GM18502 (cell line): ENCODE measurements around the gene SUFU.

ENCODE experiments used
- ATAC-seq: cut with Tn5 transposase; IDR thresholded peaks from one replicate; pipeline ENCODE4 v1.9.1; 2021; ENCODE audit warnings: mild to moderate bottlenecking; ENCODE audit not compliant: unreplicated experiment, poor library complexity

The SUFU gene

DNA sequence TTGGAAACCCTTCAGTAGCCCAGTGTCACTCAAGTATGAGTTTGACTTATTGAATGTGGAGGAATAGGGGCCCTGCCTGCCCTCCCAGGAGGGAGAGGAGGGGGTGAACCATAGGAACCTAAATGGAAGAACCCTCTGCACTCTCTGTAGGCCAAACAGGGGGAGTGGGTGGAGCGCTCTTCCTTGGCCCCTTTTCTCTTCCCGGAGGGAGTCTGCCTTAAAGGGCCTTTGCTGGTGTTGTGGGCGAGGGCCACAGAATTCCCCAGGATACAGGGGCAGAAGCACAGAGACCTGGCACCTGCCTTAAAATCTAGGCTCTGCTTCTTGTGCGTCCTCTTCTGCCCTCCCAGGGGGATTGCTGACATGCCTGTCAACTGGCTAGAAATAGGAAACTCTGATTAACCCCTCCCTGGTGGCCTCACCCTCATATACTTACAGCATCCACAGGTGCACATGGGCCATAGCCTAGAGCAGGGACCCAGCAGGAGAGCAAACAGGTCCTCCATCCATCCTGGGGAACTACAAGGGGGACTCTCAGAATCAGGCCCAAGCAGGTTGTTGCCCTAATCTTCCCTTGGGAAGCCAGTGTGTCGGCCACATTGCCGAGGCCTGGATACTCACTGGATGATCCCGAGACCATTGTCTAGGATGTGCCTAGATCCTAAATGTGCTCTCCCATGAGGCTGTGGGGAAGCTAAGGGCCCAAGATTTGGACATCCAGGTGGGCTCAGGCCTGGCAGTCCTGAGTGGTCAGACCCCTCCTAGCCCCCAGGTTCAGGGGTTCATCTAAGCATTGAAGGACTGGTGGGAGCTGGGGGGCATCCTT, 143.9 kb downstream of the SUFU start:
- no peak for ATAC-seq

GRCh38 chr10:102648269-102648888, 144.6 kb downstream of the SUFU start:
- no peak for ATAC-seq

- no peak for ATAC-seq
Measured at GRCh38 chr10:102648889-102649796, 145.4 kb downstream of the SUFU start.

DNA sequence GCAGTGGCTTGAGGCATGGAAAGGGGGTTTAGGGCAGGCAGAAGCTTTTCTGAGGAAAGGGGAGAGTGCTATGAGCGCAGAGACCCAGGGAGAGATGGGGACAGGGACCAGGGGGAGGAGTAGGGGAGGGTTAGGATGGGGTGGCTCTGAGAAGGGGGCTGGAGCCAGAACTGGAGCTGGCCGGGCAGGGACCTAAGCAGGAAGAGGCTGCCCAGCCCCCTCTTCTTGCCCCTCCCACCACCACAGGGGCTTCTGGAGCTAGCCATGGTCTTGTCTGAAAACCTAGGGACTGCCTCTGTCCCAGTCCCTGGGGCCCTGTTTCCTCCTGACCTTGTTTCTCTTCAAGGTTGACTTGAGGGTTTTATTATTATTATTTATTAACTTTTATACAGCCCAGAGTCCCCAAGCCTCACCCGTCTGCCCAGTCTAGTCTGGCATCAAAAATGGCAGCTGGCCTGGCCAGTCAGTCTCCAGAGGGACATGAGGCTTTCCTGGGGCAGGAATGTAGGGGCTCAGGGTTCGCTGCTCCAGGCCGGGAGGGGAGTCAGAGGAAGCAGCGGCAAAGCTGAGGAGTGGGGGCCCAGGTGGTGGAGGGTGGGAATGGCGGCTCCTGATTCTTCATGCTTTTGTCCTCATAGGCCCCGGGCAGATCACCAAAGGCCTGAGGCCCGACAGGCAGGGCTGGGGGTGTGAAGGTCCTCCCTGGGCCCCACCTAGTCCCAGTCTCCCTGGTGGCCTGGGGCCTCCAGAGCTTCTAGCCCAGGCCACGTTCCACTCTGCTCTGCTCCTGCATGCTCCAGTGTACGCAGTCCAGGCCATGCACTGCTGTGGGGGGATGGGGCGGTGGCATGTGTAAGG, 146.3 kb downstream of the SUFU start:
- ATAC-seq: no peak

DNA sequence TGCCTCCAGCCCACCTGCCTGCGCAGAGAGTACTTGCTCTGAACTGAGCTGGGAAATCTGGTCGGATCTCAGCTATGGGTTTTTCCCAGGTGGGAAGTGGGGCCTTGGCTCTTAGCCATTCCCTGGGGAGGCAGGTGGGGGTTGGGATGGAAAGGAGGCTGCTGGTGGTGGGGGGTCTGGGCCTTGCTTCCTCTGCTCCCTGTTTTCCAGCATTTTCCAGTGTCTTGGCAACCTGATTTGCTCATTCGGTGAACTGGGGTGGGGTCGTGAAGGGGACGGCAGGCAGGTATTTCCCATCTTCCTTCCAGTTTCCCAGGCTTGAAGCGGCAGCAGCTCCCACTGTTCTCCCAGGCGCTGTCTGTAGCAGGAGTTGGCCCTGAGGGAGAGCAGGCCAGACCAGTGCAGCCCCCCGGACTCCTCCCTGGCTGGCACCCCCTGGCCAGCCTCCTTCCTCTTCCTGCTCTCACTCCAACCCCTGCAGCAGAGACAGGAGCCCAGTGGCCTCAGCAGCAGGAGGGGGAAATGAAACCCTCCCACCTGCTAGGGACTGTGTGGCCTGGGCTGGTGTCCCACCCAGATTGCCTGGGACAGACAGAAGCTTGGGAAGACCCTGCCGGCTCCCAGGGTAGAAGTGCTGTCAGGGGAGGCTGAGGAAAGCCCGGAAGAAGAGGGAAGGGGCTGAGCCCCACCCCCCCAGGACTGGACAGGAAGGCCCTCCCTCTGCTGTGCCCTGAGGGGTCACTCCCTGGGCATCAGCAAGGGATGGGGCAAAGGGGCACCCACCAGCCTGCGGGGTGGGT, 147.1 kb downstream of the SUFU start:
- no peak for ATAC-seq

DNA sequence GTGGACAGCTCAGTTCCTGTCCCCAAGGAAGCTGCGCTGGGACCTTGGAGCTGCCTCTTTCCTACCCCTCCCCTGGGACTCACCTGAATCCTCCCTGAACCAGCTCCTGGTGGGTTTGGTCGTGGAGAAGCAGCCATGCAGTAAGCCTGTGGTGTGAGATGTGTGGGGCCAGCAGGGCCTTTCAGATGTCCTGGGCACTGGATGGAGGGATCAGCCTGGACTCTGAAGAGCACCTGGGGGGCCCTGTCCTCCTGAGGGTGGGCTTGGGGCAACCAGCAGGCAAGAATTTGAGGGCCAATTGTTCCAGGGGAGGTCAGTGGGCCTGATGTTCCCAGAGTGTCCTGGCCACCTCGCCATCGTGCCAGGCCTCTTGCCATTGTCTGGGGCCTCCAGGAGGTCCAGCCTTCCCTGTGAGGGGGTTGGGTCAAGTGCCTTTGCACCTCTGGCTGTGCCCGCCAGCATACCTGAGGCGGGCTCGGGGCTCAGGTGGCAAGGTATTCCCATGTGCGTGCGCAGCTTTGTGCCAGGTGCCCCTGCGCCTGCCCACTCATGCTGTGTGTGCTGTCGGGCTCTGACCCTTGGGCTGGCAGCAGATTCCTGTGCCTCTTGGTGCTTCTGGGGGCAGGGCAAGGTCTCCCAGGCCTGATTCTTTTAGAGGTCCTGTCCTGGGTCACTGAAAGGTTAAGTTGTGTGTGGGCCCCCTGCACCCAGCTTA, 147.8 kb downstream of the SUFU start:
- no peak for ATAC-seq

DNA sequence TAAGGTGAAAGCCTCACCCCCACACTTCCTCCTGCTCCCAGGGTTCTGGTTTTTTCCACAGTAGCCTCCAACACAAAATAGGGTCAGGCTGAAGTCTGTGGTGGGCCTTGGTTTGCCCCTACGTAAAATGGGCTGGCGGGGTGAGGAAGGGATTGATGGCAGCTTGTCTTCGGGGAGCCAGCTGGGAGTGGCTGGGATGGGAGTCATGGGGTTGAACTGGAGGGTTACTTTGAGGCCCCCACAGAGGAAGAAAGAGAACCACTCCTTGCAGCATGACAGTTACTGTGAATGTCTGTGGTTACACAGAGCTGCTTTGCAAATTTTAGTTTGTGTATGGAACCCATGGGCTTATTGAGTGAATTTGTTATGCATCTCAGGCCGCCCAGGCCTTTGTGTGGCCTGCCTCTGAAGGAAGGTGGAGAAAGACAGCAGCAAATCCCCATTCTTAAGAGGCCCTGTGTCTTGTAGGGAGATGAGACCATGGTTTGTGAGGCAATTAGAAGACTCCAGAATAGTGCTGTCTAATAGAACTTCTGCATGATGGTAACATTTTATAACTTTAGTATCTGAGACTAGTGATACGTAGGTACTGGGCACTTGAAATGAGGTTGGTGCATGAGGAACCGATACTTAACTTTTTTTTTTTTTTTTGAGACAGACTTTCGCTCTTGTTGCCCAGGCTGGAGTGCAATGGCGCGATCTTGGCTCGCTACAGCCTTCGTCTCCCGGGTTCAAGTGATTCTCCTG, 148.6 kb downstream of the SUFU start:
- peak; percentile 62 for ATAC-seq

- ATAC-seq: no peak
Measured at GRCh38 chr10:102653060-102653459, 149.3 kb downstream of the SUFU start.

DNA sequence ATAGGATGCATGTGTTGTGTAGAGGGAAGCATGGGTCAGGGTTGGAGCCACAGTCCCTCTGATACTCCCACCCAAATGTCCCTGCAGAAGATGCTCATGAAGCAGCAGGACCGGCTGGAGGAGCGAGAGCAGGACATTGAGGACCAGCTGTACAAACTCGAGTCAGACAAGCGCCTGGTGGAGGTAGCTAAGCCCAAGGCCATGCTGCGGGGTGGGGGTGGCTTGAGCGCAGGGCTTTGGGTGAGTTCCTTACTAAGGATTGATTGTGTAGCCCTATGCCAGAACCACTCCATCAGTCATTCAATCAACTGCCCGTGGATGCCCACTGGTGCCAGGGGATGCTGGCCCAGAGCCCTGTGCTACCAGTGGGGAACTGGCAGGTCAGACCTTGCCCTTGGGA, 150.8 kb downstream of the SUFU start:
- no peak for ATAC-seq

DNA sequence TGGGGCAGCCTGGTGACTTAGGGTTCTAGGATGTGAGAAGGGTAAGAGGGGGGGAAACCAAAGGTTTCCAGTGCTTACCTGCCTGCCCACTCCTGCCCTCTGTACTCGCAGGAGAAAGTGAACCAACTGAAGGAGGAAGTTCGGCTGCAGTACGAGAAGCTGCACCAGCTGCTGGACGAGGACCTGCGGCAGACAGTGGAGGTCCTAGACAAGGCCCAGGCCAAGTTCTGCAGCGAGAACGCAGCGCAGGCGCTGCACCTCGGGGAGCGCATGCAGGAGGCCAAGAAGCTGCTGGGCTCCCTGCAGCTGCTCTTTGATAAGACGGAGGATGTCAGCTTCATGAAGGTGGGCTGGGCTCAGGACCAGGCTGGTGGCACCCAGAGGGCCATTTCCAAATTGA, 151.2 kb downstream of the SUFU start:
- no peak for ATAC-seq

DNA sequence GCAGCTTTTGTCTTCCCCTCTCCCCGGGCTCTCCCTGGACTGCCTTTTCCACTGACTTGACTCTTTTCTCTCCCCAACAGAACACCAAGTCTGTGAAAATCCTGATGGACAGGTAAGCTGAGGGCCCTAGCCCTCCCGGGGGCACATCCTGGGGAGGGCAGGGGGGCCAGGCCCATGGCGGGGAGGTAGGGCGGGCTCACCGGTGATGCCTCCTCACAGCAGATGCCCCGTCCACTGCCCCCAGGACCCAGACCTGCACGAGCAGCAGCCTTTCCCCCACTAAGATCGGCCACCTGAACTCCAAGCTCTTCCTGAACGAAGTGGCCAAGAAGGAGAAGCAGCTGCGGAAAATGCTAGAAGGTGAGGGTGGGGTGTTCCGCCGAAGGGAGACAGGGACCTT, 152.3 kb downstream of the SUFU start:
- ATAC-seq: no peak

DNA sequence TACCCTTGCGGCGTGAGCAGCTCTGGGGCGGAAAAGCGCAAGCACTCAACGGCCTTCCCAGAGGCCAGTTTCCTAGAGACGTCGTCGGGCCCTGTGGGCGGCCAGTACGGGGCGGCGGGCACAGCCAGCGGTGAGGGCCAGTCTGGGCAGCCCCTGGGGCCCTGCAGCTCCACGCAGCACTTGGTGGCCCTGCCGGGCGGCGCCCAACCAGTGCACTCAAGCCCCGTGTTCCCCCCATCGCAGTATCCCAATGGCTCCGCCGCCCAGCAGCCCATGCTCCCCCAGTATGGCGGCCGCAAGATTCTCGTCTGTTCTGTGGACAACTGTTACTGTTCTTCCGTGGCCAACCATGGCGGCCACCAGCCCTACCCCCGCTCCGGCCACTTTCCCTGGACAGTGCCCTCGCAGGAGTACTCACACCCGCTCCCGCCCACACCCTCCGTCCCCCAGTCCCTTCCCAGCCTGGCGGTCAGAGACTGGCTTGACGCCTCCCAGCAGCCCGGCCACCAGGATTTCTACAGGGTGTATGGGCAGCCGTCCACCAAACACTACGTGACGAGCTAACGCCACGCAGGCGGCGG, 153.1 kb downstream of the SUFU start:
- ATAC-seq: no peak

GRCh38 chr10:102657451-102657850, 153.7 kb downstream of the SUFU start:
- no peak for ATAC-seq

DNA sequence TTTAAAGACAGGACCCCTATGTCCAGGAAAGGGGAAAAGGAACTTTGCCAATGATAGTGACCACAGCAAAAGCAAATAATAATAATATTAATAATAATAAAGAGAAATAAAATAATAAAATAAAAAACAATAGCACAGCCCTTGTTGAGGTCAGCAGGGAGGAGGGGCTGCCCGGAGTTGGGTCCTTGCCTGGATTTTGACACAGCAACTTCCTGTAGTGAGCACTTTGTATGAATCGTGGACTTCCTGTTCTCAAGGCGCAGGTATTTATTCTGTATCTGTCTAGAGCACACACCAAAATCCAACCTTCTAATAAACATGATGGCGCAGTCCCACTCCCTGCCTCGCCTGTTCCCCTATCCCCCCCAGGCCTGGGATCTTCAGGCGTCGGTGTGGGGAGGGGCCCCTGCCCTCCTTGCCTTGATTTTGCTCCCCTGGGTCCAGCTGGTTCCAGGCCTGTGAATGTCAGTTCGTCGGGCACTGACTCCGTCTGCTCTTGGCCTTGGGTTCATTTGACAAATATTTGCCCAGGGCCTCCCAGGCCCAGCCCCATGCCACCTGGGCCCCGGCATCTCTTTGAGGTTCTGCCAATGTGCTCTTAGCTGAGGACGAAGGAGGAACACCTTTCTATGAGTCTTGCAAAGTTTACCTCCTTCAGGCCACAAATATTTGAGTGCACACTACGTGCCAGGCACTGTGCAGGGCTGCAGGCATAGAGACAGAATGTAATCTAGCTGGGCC, 154.4 kb downstream of the SUFU start:
- ATAC-seq: no peak

GRCh38 chr10:102658802-102659201, 155.0 kb downstream of the SUFU start:
- no peak for ATAC-seq

GRCh38 chr10:102660888-102661657, 157.3 kb downstream of the SUFU start:
- peak; percentile 84 for ATAC-seq
